GM18505 (cell line): Measurements from ENCODE around the gene TOP2B.

Experiments used
- ATAC-seq: cut with Tn5 transposase; IDR thresholded peaks from one replicate; pipeline ENCODE4 v1.9.1; 2021; ENCODE audit not compliant: unreplicated experiment
- POLR2A ChIP-seq: IDR thresholded peaks from 4 replicates; pipeline ENCODE4 v1.6.1; 2011; ENCODE audit warnings: borderline replicate concordance; ENCODE audit not compliant: insufficient read depth, insufficient read length; ENCODE audit errors: extremely low read depth

TOP2B gene

GRCh38 chr3:25657293-25657692, 7.4 kb downstream of the TOP2B start:
- TF ChIP-seq POLR2A = no peak

GRCh38 chr3:25655659-25656058, 9.0 kb downstream of the TOP2B start:
- TF ChIP-seq POLR2A = no peak

More at GRCh38 chr3:25657293-25657692, 7.4 kb downstream of the TOP2B start:
- no peak for ATAC-seq

GRCh38 chr3:25654576-25654975, 10.1 kb downstream of the TOP2B start:
- ATAC-seq = no peak
- no peak for TF ChIP-seq POLR2A

More at GRCh38 chr3:25655659-25656058, 9.0 kb downstream of the TOP2B start:
- no peak for ATAC-seq

- no peak for TF ChIP-seq POLR2A
- no peak for ATAC-seq
Observed at GRCh38 chr3:25653322-25653721, 11.4 kb downstream of the TOP2B start.

GRCh38 chr3:25652921-25653320, 11.8 kb downstream of the TOP2B start:
- no peak for TF ChIP-seq POLR2A
- no peak for ATAC-seq

GRCh38 chr3:25648925-25649830, 15.5 kb downstream of the TOP2B start:
- no peak for TF ChIP-seq POLR2A
- ATAC-seq = no peak

GRCh38 chr3:25648107-25648535, 16.6 kb downstream of the TOP2B start:
- TF ChIP-seq POLR2A = no peak
- peak; percentile 96 for ATAC-seq

- no peak for ATAC-seq
- TF ChIP-seq POLR2A = no peak
Observed at GRCh38 chr3:25635038-25635437, 29.7 kb downstream of the TOP2B start.

GRCh38 chr3:25633919-25634318, 30.8 kb downstream of the TOP2B start:
- no peak for TF ChIP-seq POLR2A
- ATAC-seq = no peak

GRCh38 chr3:25631989-25632388, 32.7 kb downstream of the TOP2B start:
- no peak for ATAC-seq
- no peak for TF ChIP-seq POLR2A

GRCh38 chr3:25621087-25621486, 43.6 kb downstream of the TOP2B start:
- no peak for ATAC-seq
- no peak for TF ChIP-seq POLR2A

GRCh38 chr3:25620493-25620892, 44.2 kb downstream of the TOP2B start:
- ATAC-seq = no peak

GRCh38 chr3:25619382-25619781, 45.3 kb downstream of the TOP2B start:
- no peak for TF ChIP-seq POLR2A
- no peak for ATAC-seq

More at GRCh38 chr3:25620493-25620892, 44.2 kb downstream of the TOP2B start:
- no peak for TF ChIP-seq POLR2A

- no peak for TF ChIP-seq POLR2A
- ATAC-seq = no peak
Observed at GRCh38 chr3:25618028-25618427, 46.7 kb downstream of the TOP2B start.
